Posterior vena cava (tissue), 2 donors: ENCODE results near the gene ERVH48-1. TPM values are rescaled to one million over a fixed set of nuclear protein-coding genes. Genes with fewer than 3 reads are reported as not detected.
A peak's percentile ranks its signal among the peaks of the same experiment; 100 is the strongest.
"Not testable (repeated sequence)": the region's sequence is repeated elsewhere in the genome, so short reads cannot be mapped to it uniquely, and the experiment has no call there.

Experiments
- DNase-seq: peaks from one replicate; pipeline ENCODE4 v3.0.0-alpha.2; 2020; ENCODE audit warnings: low spot score
- intact Hi-C, 2 donors: fragments of 100-400 bp; cut with DNase I; formaldehyde crosslinking; loops; one replicate each; pipeline versions ENCODE4 v1.14.1 to v1.14.2; 2022 to 2023
- total RNA-seq, 2 donors: library from RNA; stranded (reverse); fragmentation: NEBNext Ultra II Directional; extraction: Animal tissue kit (Norgen Biotek cat#: 25700); gene quantifications; one replicate each; pipeline ENCODE4 v1.2.1, GENCODE V29; 2021
- donor health status: DM: yes; HTN: yes; CAD: no.
- donor health status: DM: yes; HTN: yes; CAD: no.

Gene ERVH48-1
- total RNA-seq, 2 donors from 2014 or later, result not detected

- intact Hi-C loops, result no loop called here
- no peak for DNase-seq
These were observed 16.8 kb upstream of the ERVH48-1 start for GRCh38 chr21:42942244-42942643.

- DNase-seq, result peak; percentile 13
- intact Hi-C loops, result no loop called here
These were observed 16.3 kb upstream of the ERVH48-1 start for GRCh38 chr21:42941696-42942085.

GRCh38 chr21:42939582-42940413 lies 14.4 kb upstream of the ERVH48-1 start:
- intact Hi-C loops, result no loop called here
- DNase-seq, result peak; percentile 82

GRCh38 chr21:42938606-42938995 lies 13.2 kb upstream of the ERVH48-1 start:
- intact Hi-C loops, result not testable (repeated sequence)
- DNase-seq, result peak; percentile 23

- intact Hi-C loops, result no loop called here
- DNase-seq, result peak; percentile 48
These were observed 12.7 kb upstream of the ERVH48-1 start for GRCh38 chr21:42937960-42938605.

- intact Hi-C loops, result not testable (repeated sequence)
- DNase-seq, result peak; percentile 49
These were observed 11.9 kb upstream of the ERVH48-1 start for GRCh38 chr21:42937034-42937940.

GRCh38 chr21:42936360-42936759 lies 10.9 kb upstream of the ERVH48-1 start:
- DNase-seq, intact Hi-C loops: not testable (repeated sequence)

- intact Hi-C loops, result not testable (repeated sequence)
These were observed 8.5 kb upstream of the ERVH48-1 start for GRCh38 chr21:42933973-42934372.

GRCh38 chr21:42933137-42933970 lies 7.9 kb upstream of the ERVH48-1 start:
- intact Hi-C loops, result not testable (repeated sequence)
- peak; percentile 18 for DNase-seq

More at GRCh38 chr21:42933973-42934372, 8.5 kb upstream of the ERVH48-1 start:
- DNase-seq, result not testable (repeated sequence)

GRCh38 chr21:42932378-42933136 lies 7.1 kb upstream of the ERVH48-1 start:
- DNase-seq, result peak; percentile 40
- intact Hi-C loops, result not testable (repeated sequence)

GRCh38 chr21:42931560-42932235 lies 6.3 kb upstream of the ERVH48-1 start:
- intact Hi-C loops, result no loop called here

GRCh38 chr21:42929969-42930368 lies 4.5 kb upstream of the ERVH48-1 start:
- intact Hi-C loops, result no loop called here

More at GRCh38 chr21:42931560-42932235, 6.3 kb upstream of the ERVH48-1 start:
- peak; percentile 29 for DNase-seq

GRCh38 chr21:42927474-42928200 lies 2.2 kb upstream of the ERVH48-1 start:
- intact Hi-C loops, result not testable (repeated sequence)
- DNase-seq, result peak; percentile 72

More at GRCh38 chr21:42929969-42930368, 4.5 kb upstream of the ERVH48-1 start:
- no peak for DNase-seq

GRCh38 chr21:42924433-42924751 lies 1.0 kb downstream of the ERVH48-1 start:
- intact Hi-C loops, result no loop called here
- no peak for DNase-seq

GRCh38 chr21:42923553-42924432 lies 1.6 kb downstream of the ERVH48-1 start:
- DNase-seq, result no peak

GRCh38 chr21:42922918-42923317 lies 2.5 kb downstream of the ERVH48-1 start:
- intact Hi-C loops, result no loop called here
- no peak for DNase-seq

More at GRCh38 chr21:42923553-42924432, 1.6 kb downstream of the ERVH48-1 start:
- intact Hi-C loops, result no loop called here
